ENCODE measurements around the gene PRDX5.

GRCh38 chr11:64306876-64307622 lies 10.9 kb upstream of the PRDX5 start:
- no peak for TF ChIP-seq EP300 (IDR thresholded peaks at IDR 0.05)
- no peak for TF ChIP-seq CTCF (IDR thresholded peaks at IDR 0.05)
- no peak for TF ChIP-seq POLR2A (IDR thresholded peaks at IDR 0.05)

Measured in upper lobe of left lung (tissue), 4 donors.